GM12872 (cell line): Measurements from ENCODE around the gene ERC2.

Source experiments
- TF ChIP-seq, protein P1 (sequence below): IDR thresholded peaks from 3 replicates; pipeline ENCODE4 v1.5.1; 2011; ENCODE audit warnings: low read depth, mild to moderate bottlenecking, low read length, moderate library complexity; ENCODE audit not compliant: insufficient read depth

ERC2 gene

DNA sequence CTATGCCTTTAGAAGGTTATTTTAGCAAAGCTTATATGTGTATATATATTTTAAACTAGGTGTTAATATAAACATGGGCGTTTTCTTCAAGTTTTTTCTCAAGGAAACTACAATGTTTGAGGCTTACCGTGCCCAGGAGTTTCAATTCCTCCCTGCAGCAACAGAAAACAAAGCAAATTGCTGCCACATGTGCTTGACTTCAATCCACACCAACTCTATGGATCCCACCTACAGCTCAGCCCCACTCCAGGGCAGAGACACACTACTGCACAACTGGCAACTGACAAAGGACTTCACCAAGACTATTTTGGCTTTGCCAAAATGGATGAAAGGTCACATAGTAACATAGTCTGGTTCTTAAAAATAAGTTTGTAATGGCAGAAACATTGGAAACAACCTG, 346.6 kb downstream of the ERC2 start:
- TF ChIP-seq, protein P1, sequence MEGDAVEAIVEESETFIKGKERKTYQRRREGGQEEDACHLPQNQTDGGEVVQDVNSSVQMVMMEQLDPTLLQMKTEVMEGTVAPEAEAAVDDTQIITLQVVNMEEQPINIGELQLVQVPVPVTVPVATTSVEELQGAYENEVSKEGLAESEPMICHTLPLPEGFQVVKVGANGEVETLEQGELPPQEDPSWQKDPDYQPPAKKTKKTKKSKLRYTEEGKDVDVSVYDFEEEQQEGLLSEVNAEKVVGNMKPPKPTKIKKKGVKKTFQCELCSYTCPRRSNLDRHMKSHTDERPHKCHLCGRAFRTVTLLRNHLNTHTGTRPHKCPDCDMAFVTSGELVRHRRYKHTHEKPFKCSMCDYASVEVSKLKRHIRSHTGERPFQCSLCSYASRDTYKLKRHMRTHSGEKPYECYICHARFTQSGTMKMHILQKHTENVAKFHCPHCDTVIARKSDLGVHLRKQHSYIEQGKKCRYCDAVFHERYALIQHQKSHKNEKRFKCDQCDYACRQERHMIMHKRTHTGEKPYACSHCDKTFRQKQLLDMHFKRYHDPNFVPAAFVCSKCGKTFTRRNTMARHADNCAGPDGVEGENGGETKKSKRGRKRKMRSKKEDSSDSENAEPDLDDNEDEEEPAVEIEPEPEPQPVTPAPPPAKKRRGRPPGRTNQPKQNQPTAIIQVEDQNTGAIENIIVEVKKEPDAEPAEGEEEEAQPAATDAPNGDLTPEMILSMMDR, result no peak

DNA sequence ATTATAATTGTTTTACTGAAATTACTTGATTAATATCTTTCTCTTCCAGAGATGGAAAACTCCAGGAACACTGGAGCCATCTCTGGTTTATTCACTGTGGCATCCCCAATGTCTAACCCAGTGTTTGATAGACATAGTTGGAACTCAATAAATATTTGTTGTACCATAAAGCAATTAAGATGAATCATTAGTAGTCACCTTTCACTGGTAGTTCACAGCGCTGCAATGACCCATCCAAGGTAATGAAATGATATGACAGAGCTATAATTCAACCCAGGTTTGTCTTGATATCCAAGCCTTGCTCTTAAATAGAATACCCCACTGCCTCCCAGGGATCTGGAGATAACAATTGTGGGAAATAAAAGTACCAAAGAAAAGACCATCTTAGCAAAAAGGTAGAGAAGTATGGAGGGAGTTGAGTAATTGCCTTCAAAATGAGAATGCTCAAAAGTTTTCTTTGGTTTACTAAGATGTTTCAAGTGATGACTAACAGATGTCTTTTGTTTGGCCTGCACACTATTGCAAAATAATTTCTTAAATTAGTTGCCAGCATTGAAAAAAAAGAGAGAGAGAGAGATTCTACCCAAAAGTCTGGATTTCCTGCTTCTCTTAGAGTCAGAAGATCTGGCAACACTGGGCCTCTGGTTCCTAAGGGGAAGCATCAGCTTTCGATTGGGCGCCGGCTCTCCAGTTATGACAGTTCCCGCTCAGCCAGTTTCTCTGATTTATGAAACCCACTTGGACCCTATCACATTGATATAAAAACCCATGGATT, 348.5 kb downstream of the ERC2 start:
- TF ChIP-seq, protein P1, result no peak

DNA sequence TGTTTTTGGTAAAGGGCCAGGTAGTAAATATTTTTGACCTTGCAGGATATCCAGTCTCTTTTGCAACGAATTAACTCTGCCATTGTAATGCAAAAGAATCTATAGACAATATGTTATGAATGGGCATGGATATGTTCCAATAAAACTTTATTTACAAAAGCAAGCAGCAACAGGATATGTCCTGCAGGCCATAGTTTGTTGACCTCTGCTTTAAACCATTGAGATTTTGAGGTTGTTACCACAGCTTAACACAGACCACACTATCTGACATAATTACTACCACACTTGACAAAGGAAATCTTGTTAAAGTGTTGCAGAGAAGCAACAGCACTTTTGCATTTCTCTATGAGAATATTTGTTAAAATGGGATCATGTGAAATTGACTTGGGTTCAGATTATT, 349.3 kb downstream of the ERC2 start:
- TF ChIP-seq, protein P1, result no peak

GRCh38 chr3:56115698-56116097, 352.6 kb downstream of the ERC2 start:
- TF ChIP-seq, protein P1, result no peak

DNA sequence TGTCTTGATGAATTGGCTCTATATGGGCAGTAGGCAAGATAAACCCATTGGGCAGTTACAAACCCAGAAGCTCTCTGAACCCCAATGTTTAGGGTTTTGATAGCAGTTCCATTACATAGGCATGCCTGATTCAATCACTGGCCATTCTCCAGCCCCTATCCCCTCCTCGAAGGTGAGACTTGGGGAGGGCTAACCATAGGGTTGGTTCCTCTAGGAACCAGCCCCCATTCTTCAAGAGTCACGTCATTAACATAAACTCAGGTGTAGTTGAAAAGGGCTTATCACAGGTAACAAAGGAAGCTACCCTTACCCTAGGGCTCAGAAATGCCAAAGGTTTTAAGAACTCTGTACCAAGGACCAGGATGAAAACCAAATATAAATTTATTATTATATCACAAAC, 353.1 kb downstream of the ERC2 start:
- TF ChIP-seq, protein P1, result no peak

DNA sequence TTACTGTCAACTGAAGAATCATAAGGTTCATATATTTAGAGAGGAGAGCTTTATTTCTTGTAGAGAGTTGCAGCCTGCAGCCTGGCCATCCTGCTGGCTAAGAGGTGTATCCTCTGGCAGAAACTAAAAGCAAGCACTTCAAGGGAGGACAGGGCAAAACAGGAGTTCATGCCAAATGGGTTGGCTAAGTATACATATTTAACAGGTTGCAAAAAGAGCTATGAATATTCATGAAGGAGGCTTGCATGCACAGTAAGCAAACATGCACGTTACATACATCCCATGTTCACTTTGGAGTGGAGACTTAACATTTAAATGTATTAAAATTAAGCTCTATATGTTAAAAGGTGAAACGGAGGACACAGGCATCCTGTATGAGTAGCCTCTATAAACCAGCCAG, 354.4 kb downstream of the ERC2 start:
- TF ChIP-seq, protein P1, result no peak

DNA sequence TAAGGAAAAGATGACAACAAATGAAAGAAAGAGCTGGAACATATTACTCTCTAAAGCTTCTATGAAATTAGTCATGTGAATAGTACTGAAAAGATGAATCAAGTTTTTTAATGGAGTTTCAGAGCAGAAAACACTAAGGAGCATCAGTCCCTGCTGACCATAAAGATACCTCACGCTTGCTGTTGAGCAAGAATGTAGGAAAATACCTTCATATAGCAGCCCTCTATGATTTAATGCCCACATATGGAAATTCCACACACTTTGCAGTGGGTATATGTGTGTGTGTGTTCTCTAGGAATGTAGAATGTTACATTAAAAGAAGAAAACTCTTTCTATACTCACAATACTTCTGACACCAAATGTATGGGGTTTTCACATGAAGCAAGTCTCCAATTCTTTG, 355.0 kb downstream of the ERC2 start:
- TF ChIP-seq, protein P1, result no peak
